ENCODE results near the gene PPP6R2.

The PPP6R2 gene

DNA sequence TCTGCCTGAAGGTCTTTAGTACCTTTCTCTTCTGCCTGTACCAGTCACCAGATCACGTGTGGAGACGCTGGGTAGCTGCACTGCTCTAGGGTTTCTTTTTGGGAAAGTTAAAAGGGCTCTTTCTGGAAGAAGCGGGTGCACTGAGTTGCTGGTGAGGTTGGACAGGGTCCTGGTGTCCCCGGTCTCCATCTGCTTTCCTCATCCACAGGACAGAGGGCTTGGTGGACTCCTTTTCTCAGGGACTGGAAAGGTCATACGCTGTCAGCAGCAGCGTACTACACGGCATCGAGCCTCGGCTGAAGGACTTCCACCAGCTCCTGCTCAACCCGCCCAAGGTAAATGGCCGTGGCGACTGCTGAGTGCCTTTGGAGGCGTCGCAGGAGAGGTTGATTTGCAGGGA lies 78.9 kb downstream of the PPP6R2 start:
- no CpG with 5 or more reads among the region's 14 CpGs for WGBS (ENCODE audit: extremely low coverage, insufficient coverage, low lambda C conversion rate)
- H3K36me3 ChIP-seq (ENCODE audit: control insufficient read depth, insufficient read depth, low read length), result peaks cover 20% of the 10 kb centered on the region
- H3K4me3 ChIP-seq (ENCODE audit: low read length), result no peak overlapping the region
- H3K56ac ChIP-seq (ENCODE audit: low read length), result no peak overlapping the region
- H3K79me2 ChIP-seq (ENCODE audit: control insufficient read depth, insufficient read depth, low read length), result no peaks in the 10 kb centered on the region
- no peak overlapping the region for H3K4ac ChIP-seq (ENCODE audit: low read depth, low read length)
- no peak overlapping the region for H4K5ac ChIP-seq (ENCODE audit: low read length)
- H3K27ac ChIP-seq (ENCODE audit: low read depth, low read length), result no peak overlapping the region
- DNase-seq, result no peak
- H3K4me1 ChIP-seq (ENCODE audit: control insufficient read depth, low read depth, low read length), result no peaks in the 10 kb centered on the region
- no peak overlapping the region for H4K8ac ChIP-seq (ENCODE audit: low read depth, low read length)
- no peak overlapping the region for H2BK120ac ChIP-seq (ENCODE audit: low read depth, low read length)
- no peak overlapping the region for H2BK5ac ChIP-seq (ENCODE audit: low read length)
- no peak overlapping the region for H3K23ac ChIP-seq (ENCODE audit: low read length)
- H2BK15ac ChIP-seq (replicated peaks; ENCODE audit: low read depth), result no peak overlapping the region
- H3K27me3 ChIP-seq (ENCODE audit: insufficient read depth, low read length, poor library complexity), result no peaks in the 10 kb centered on the region
- no peak overlapping the region for H2AK5ac ChIP-seq (ENCODE audit: low read length)
- no peak overlapping the region for H3K18ac ChIP-seq (ENCODE audit: low read length)
- no peak overlapping the region for H3K4me2 ChIP-seq (ENCODE audit: low read length)
- no peak overlapping the region for H3K9ac ChIP-seq (ENCODE audit: low read length)
- H3K79me1 ChIP-seq (ENCODE audit: low read length), result no peaks in the 10 kb centered on the region

- Histone ChIP-seq H2BK120ac (ENCODE audit: low read depth, low read length) (no peak overlapping the region), H4K8ac (ENCODE audit: low read depth, low read length) (no peak overlapping the region), H3K23ac (ENCODE audit: low read length) (no peak overlapping the region), H3K18ac (ENCODE audit: low read length) (no peak overlapping the region), H3K79me1 (ENCODE audit: low read length) (no peaks in the 10 kb centered on the region), H3K9ac (ENCODE audit: low read length) (no peak overlapping the region), H3K4me1 (ENCODE audit: control insufficient read depth, low read depth, low read length) (no peaks in the 10 kb centered on the region), H2BK5ac (ENCODE audit: low read length) (no peak overlapping the region), H3K27ac (ENCODE audit: low read depth, low read length) (no peak overlapping the region), H2BK15ac (replicated peaks; ENCODE audit: low read depth) (no peak overlapping the region), H3K27me3 (ENCODE audit: insufficient read depth, low read length, poor library complexity) (no peaks in the 10 kb centered on the region), H4K5ac (ENCODE audit: low read length) (no peak overlapping the region), H3K36me3 (ENCODE audit: control insufficient read depth, insufficient read depth, low read length) (peaks cover 14% of the 10 kb centered on the region), H3K56ac (ENCODE audit: low read length) (no peak overlapping the region), H3K79me2 (ENCODE audit: control insufficient read depth, insufficient read depth, low read length) (no peaks in the 10 kb centered on the region), H3K4me2 (ENCODE audit: low read length) (no peak overlapping the region), H3K4me3 (ENCODE audit: low read length) (no peak overlapping the region), H3K4ac (ENCODE audit: low read depth, low read length) (no peak overlapping the region), H2AK5ac (ENCODE audit: low read length) (no peak overlapping the region)
- no peak for DNase-seq
- no CpG with 5 or more reads among the region's 21 CpGs for WGBS (ENCODE audit: extremely low coverage, insufficient coverage, low lambda C conversion rate)
Measured at GRCh38 chr22:50422961-50423815, 80.1 kb downstream of the PPP6R2 start.

DNA sequence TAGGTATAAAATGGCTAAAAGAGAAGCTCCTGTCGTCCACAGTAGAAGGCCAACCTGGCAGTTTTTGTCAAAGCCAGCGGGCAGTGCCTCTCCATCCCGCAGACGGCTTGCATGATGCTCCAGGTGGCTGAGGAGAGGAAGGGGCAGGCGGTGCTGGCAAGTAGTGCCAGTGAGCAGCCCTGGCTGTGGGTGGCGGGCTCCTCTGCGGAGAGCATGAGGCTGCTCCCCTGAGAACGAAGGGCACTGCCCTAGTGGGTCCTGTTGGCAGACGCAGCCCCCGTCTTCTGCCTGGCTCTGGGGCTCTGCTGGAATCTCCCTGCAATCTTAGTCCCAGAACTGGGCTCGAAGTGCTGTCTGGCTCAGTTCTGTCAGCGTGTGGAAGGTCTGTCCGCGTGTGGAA lies 80.8 kb downstream of the PPP6R2 start:
- H3K27ac ChIP-seq (ENCODE audit: low read depth, low read length), result no peak overlapping the region
- no peak overlapping the region for H3K4me2 ChIP-seq (ENCODE audit: low read length)
- no peak overlapping the region for H4K8ac ChIP-seq (ENCODE audit: low read depth, low read length)
- H3K36me3 ChIP-seq (ENCODE audit: control insufficient read depth, insufficient read depth, low read length), result peaks cover 14% of the 10 kb centered on the region
- H3K79me1 ChIP-seq (ENCODE audit: low read length), result no peaks in the 10 kb centered on the region
- no peaks in the 10 kb centered on the region for H3K4me1 ChIP-seq (ENCODE audit: control insufficient read depth, low read depth, low read length)
- H3K56ac ChIP-seq (ENCODE audit: low read length), result no peak overlapping the region
- no peak overlapping the region for H2BK5ac ChIP-seq (ENCODE audit: low read length)
- no peak overlapping the region for H2AK5ac ChIP-seq (ENCODE audit: low read length)
- no peak overlapping the region for H2BK120ac ChIP-seq (ENCODE audit: low read depth, low read length)
- H2BK15ac ChIP-seq (replicated peaks; ENCODE audit: low read depth), result no peak overlapping the region
- H3K4ac ChIP-seq (ENCODE audit: low read depth, low read length), result no peak overlapping the region
- no CpG with 5 or more reads among the region's 14 CpGs for WGBS (ENCODE audit: extremely low coverage, insufficient coverage, low lambda C conversion rate)
- no peak overlapping the region for H3K4me3 ChIP-seq (ENCODE audit: low read length)
- H3K79me2 ChIP-seq (ENCODE audit: control insufficient read depth, insufficient read depth, low read length), result no peaks in the 10 kb centered on the region
- no peak overlapping the region for H3K9ac ChIP-seq (ENCODE audit: low read length)
- no peak for DNase-seq
- H4K5ac ChIP-seq (ENCODE audit: low read length), result no peak overlapping the region
- no peaks in the 10 kb centered on the region for H3K27me3 ChIP-seq (ENCODE audit: insufficient read depth, low read length, poor library complexity)
- no peak overlapping the region for H3K18ac ChIP-seq (ENCODE audit: low read length)
- no peak overlapping the region for H3K23ac ChIP-seq (ENCODE audit: low read length)

GRCh38 chr22:50425179-50425916 lies 82.2 kb downstream of the PPP6R2 start:
- H2AK5ac ChIP-seq (ENCODE audit: low read length), result no peak overlapping the region
- no peaks in the 10 kb centered on the region for H3K4me1 ChIP-seq (ENCODE audit: control insufficient read depth, low read depth, low read length)
- H3K79me1 ChIP-seq (ENCODE audit: low read length), result no peaks in the 10 kb centered on the region
- no peak overlapping the region for H2BK5ac ChIP-seq (ENCODE audit: low read length)
- no peak overlapping the region for H3K4me3 ChIP-seq (ENCODE audit: low read length)
- no peak overlapping the region for H3K27ac ChIP-seq (ENCODE audit: low read depth, low read length)
- H3K4me2 ChIP-seq (ENCODE audit: low read length), result no peak overlapping the region
- H3K18ac ChIP-seq (ENCODE audit: low read length), result no peak overlapping the region
- no peak overlapping the region for H2BK120ac ChIP-seq (ENCODE audit: low read depth, low read length)
- H4K5ac ChIP-seq (ENCODE audit: low read length), result no peak overlapping the region
- no peak overlapping the region for H3K23ac ChIP-seq (ENCODE audit: low read length)
- H3K4ac ChIP-seq (ENCODE audit: low read depth, low read length), result no peak overlapping the region
- peaks cover 7% of the 10 kb centered on the region for H3K36me3 ChIP-seq (ENCODE audit: control insufficient read depth, insufficient read depth, low read length)
- H2BK15ac ChIP-seq (replicated peaks; ENCODE audit: low read depth), result no peak overlapping the region
- H3K79me2 ChIP-seq (ENCODE audit: control insufficient read depth, insufficient read depth, low read length), result no peaks in the 10 kb centered on the region
- no peak for DNase-seq
- WGBS (ENCODE audit: extremely low coverage, insufficient coverage, low lambda C conversion rate), result no CpG with 5 or more reads among the region's 12 CpGs
- no peak overlapping the region for H4K8ac ChIP-seq (ENCODE audit: low read depth, low read length)
- no peak overlapping the region for H3K56ac ChIP-seq (ENCODE audit: low read length)
- no peaks in the 10 kb centered on the region for H3K27me3 ChIP-seq (ENCODE audit: insufficient read depth, low read length, poor library complexity)
- H3K9ac ChIP-seq (ENCODE audit: low read length), result no peak overlapping the region

- H3K4ac ChIP-seq (ENCODE audit: low read depth, low read length), result no peak overlapping the region
- no peak overlapping the region for H3K9ac ChIP-seq (ENCODE audit: low read length)
- no peak overlapping the region for H3K4me3 ChIP-seq (ENCODE audit: low read length)
- H3K79me2 ChIP-seq (ENCODE audit: control insufficient read depth, insufficient read depth, low read length), result no peaks in the 10 kb centered on the region
- H3K4me2 ChIP-seq (ENCODE audit: low read length), result no peak overlapping the region
- H3K4me1 ChIP-seq (ENCODE audit: control insufficient read depth, low read depth, low read length), result no peaks in the 10 kb centered on the region
- WGBS (ENCODE audit: extremely low coverage, insufficient coverage, low lambda C conversion rate), result no CpG with 5 or more reads among the region's 35 CpGs
- no peak overlapping the region for H4K8ac ChIP-seq (ENCODE audit: low read depth, low read length)
- DNase-seq, result no peak
- H3K23ac ChIP-seq (ENCODE audit: low read length), result no peak overlapping the region
- no peak overlapping the region for H3K18ac ChIP-seq (ENCODE audit: low read length)
- H2AK5ac ChIP-seq (ENCODE audit: low read length), result no peak overlapping the region
- no peak overlapping the region for H2BK120ac ChIP-seq (ENCODE audit: low read depth, low read length)
- no peaks in the 10 kb centered on the region for H3K79me1 ChIP-seq (ENCODE audit: low read length)
- H3K27me3 ChIP-seq (ENCODE audit: insufficient read depth, low read length, poor library complexity), result no peaks in the 10 kb centered on the region
- H2BK5ac ChIP-seq (ENCODE audit: low read length), result no peak overlapping the region
- H3K27ac ChIP-seq (ENCODE audit: low read depth, low read length), result no peak overlapping the region
- H3K56ac ChIP-seq (ENCODE audit: low read length), result no peak overlapping the region
- peaks cover 4% of the 10 kb centered on the region for H3K36me3 ChIP-seq (ENCODE audit: control insufficient read depth, insufficient read depth, low read length)
- H4K5ac ChIP-seq (ENCODE audit: low read length), result no peak overlapping the region
- no peak overlapping the region for H2BK15ac ChIP-seq (replicated peaks; ENCODE audit: low read depth)
Measured at GRCh38 chr22:50432131-50432876, 89.2 kb downstream of the PPP6R2 start.

Data from mesendoderm (in vitro differentiated cells).